ENCODE results near the gene NDUFAF3. TPM values are rescaled to one million over a fixed set of nuclear protein-coding genes. Genes with fewer than 3 reads are reported as not detected.
A peak's percentile ranks its signal among the peaks of the same experiment; 100 is the strongest.

Gene NDUFAF3
- total RNA-seq, 2 experiments from 2014 or later = 124 to 309 TPM

DNA sequence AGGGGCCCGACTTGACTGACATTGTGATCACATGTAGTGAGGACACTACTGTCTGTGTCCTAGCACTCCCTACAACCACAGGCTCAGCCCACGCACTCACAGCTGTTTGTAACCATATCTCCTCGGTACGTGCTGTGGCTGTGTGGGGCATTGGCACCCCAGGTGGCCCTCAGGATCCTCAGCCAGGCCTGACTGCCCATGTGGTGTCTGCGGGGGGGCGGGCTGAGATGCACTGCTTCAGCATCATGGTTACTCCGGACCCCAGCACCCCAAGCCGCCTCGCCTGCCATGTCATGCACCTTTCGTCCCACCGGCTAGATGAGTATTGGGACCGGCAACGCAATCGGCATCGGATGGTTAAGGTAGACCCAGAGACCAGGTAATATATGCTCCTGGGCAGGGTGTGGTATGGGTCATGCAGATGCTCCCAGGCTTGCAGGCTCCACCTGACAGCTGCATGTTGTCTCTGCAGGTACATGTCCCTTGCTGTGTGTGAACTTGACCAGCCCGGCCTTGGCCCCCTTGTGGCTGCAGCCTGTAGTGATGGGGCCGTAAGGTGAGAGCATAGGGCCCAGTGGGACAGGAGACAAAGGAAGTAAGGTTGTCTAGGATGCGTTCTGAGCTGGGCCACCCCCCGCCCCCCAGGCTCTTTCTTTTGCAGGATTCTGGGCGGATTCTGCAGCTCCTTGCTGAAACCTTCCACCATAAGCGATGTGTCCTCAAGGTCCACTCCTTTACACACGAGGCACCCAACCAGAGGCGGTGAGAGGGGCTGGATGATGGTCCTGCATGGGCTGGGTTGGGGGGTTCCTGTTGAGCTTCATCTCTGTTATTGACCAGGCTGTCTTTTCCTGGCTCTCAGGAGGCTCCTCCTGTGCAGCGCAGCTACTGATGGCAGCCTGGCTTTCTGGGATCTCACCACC lies 7.9 kb upstream of the NDUFAF3 start:
- H3K79me2 ChIP-seq (ENCODE audit: insufficient read depth, low read depth, low read length) = peaks cover 10% of the 10 kb centered on the region; the same call in 1 of the 2 replicates
- H2AFZ ChIP-seq (ENCODE audit: low read length) = no peak overlapping the region
- no TSS peak for BruUV-seq (replicated peaks)
- DNase-seq (ENCODE audit: low spot score) = peak; percentile 69
- CTCF ChIA-PET (ENCODE audit: unreplicated experiment) = interaction anchor here (0.8 to 1.2 kb wide), 2 partner anchors 24 to 26 kb away, joined by 3 to 7 read pairs; partner anchors contain the start of gene P4HTM
- H3K36me3 ChIP-seq (ENCODE audit: insufficient read depth, low read length) = peaks cover 61% of the 10 kb centered on the region
- TF ChIP-seq, protein P1, sequence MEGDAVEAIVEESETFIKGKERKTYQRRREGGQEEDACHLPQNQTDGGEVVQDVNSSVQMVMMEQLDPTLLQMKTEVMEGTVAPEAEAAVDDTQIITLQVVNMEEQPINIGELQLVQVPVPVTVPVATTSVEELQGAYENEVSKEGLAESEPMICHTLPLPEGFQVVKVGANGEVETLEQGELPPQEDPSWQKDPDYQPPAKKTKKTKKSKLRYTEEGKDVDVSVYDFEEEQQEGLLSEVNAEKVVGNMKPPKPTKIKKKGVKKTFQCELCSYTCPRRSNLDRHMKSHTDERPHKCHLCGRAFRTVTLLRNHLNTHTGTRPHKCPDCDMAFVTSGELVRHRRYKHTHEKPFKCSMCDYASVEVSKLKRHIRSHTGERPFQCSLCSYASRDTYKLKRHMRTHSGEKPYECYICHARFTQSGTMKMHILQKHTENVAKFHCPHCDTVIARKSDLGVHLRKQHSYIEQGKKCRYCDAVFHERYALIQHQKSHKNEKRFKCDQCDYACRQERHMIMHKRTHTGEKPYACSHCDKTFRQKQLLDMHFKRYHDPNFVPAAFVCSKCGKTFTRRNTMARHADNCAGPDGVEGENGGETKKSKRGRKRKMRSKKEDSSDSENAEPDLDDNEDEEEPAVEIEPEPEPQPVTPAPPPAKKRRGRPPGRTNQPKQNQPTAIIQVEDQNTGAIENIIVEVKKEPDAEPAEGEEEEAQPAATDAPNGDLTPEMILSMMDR (conservative IDR thresholded peaks at IDR 0.05; ENCODE audit: low read length) = peak; percentile 82
- TF ChIP-seq EZH2phosphoT487 (IDR thresholded peaks at IDR 0.05; ENCODE audit: borderline replicate concordance, low read depth, low read length) = no peak
- H3K4me2 ChIP-seq (ENCODE audit: low read length) = no peak overlapping the region
- no peak overlapping the region for H3K27ac ChIP-seq (ENCODE audit: low read depth, low read length, poor library complexity, severe bottlenecking)
- no peaks in the 10 kb centered on the region for H4K20me1 ChIP-seq (ENCODE audit: insufficient read depth, low read length)
- intact Hi-C loops (cut with micrococcal nuclease; ENCODE audit: unreplicated experiment) = loop anchor here (1.0 kb wide), 1 partner anchor 26 kb away; no protein-coding TSS in a partner anchor
- peaks cover 15% of the 10 kb centered on the region for H3K4me1 ChIP-seq (ENCODE audit: insufficient read depth, low read length, poor library complexity, severe bottlenecking)
- POLR2A ChIA-PET = no interaction called here
- no peaks in the 10 kb centered on the region for H3K9me3 ChIP-seq (ENCODE audit: low read length)
- no peak overlapping the region for H3K4me3 ChIP-seq (ENCODE audit: low read depth, low read length, poor library complexity, severe bottlenecking)
- H3K9me2 ChIP-seq (ENCODE audit: insufficient read depth, low read length) = no peaks in the 10 kb centered on the region

DNA sequence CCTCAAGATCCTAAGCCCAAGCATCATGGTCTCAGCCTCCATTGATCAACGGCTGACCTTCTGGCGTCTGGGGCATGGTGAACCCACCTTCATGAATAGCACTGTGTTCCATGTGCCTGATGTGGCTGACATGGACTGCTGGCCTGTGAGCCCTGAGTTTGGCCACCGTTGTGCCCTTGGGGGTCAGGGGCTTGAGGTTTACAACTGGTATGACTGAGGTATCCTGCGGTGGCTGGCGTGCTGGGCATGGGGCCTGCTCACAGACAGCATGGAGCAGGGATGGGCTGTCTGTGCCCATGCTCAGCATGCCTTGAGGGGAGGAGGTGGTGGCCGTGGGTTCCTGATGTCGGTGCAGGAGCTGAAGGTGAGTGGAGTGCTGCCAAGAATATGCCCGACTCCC lies 6.8 kb upstream of the NDUFAF3 start:
- Histone ChIP-seq H2AFZ (ENCODE audit: low read length) (no peak overlapping the region), H3K4me2 (ENCODE audit: low read length) (no peak overlapping the region), H3K9me3 (ENCODE audit: low read length) (no peaks in the 10 kb centered on the region), H3K36me3 (ENCODE audit: insufficient read depth, low read length) (peaks cover 55% of the 10 kb centered on the region), H3K27ac (ENCODE audit: low read depth, low read length, poor library complexity, severe bottlenecking) (no peak overlapping the region), H3K79me2 (ENCODE audit: insufficient read depth, low read depth, low read length) (peaks cover 9% of the 10 kb centered on the region; the same call in 1 of the 2 replicates), H3K4me3 (ENCODE audit: low read depth, low read length, poor library complexity, severe bottlenecking) (no peak overlapping the region), H3K4me1 (ENCODE audit: insufficient read depth, low read length, poor library complexity, severe bottlenecking) (peaks cover 22% of the 10 kb centered on the region), H3K9me2 (ENCODE audit: insufficient read depth, low read length) (no peaks in the 10 kb centered on the region), H4K20me1 (ENCODE audit: insufficient read depth, low read length) (no peaks in the 10 kb centered on the region)
- intact Hi-C loops (cut with micrococcal nuclease; ENCODE audit: unreplicated experiment) = no loop called here
- CTCF ChIA-PET (ENCODE audit: unreplicated experiment) = no interaction called here
- DNase-seq (ENCODE audit: low spot score) = no peak
- POLR2A ChIA-PET = no interaction called here
- TF ChIP-seq, protein P1 (conservative IDR thresholded peaks at IDR 0.05; ENCODE audit: low read length) = no peak
- no peak for TF ChIP-seq EZH2phosphoT487 (IDR thresholded peaks at IDR 0.05; ENCODE audit: borderline replicate concordance, low read depth, low read length)
- no TSS peak for BruUV-seq (replicated peaks)

DNA sequence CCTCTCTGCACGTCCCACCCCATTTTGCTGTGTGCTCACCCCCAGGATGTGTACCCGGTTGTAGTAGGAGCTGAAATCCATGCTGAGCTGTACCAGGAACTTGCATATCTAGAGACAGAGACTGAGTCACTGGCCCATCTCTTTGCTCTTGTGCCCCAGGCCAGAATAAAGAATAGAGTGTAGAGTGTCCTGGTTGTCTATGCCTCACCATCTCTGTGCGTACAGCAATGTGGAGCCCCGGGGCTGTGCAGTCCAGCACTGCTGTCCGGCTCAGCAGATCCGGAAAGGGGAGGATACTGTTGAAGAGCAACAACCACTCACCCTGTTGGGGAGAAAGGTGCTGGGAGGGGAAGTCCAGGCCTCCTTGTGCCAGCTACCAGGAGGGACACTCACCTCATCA lies 6.2 kb upstream of the NDUFAF3 start:
- Histone ChIP-seq H3K79me2 (ENCODE audit: insufficient read depth, low read depth, low read length) (peaks cover 16% of the 10 kb centered on the region; the same call in 1 of the 2 replicates), H3K9me2 (ENCODE audit: insufficient read depth, low read length) (no peaks in the 10 kb centered on the region), H3K4me3 (ENCODE audit: low read depth, low read length, poor library complexity, severe bottlenecking) (no peak overlapping the region), H3K4me1 (ENCODE audit: insufficient read depth, low read length, poor library complexity, severe bottlenecking) (peaks cover 22% of the 10 kb centered on the region), H3K9me3 (ENCODE audit: low read length) (no peaks in the 10 kb centered on the region), H3K36me3 (ENCODE audit: insufficient read depth, low read length) (peaks cover 55% of the 10 kb centered on the region), H4K20me1 (ENCODE audit: insufficient read depth, low read length) (no peaks in the 10 kb centered on the region), H3K27ac (ENCODE audit: low read depth, low read length, poor library complexity, severe bottlenecking) (no peak overlapping the region), H3K4me2 (ENCODE audit: low read length) (no peak overlapping the region), H2AFZ (ENCODE audit: low read length) (no peak overlapping the region)
- ChIA-PET POLR2A (no interaction called here), CTCF (ENCODE audit: unreplicated experiment) (no interaction called here)
- TF ChIP-seq EZH2phosphoT487 (IDR thresholded peaks at IDR 0.05; ENCODE audit: borderline replicate concordance, low read depth, low read length) = no peak
- TF ChIP-seq, protein P1 (conservative IDR thresholded peaks at IDR 0.05; ENCODE audit: low read length) = no peak
- intact Hi-C loops (cut with micrococcal nuclease; ENCODE audit: unreplicated experiment) = no loop called here
- BruUV-seq (replicated peaks) = no TSS peak
- no peak for DNase-seq (ENCODE audit: low spot score)
